PC-3 (cell line): Measurements from ENCODE around the gene KRTAP12-2. TPM values are rescaled to one million over a fixed set of nuclear protein-coding genes. Genes with fewer than 3 reads are reported as not detected.

ENCODE experiments used
- ATAC-seq: fragments of 200-7000 bp; cut with Tn5 transposase; 2 replicates; pipeline ENCODE4 v1.9.1; 2020; ENCODE audit warnings: mild to moderate bottlenecking, moderate library complexity
- BruUV-seq: library from RNA; stranded (reverse); fragments of 400-500 nt; replicated peaks from 2 replicates; lab custom pipeline; 2021; lab: Mats Ljungman, UMichigan
- CTCF ChIA-PET: fragments of 300-600 bp; sonication (Branson Sonifier 250); formaldehyde crosslinking; loops from one replicate; lab custom pipeline; 2022; ENCODE audit warnings: antibody characterized with exemption; lab: Charles Lee
- POLR2A ChIA-PET: fragments of 300-600 bp; sonication (Branson Sonifier 250); formaldehyde crosslinking; loops from one replicate; lab custom pipeline; 2022; ENCODE audit warnings: antibody characterized with exemption; ENCODE audit not compliant: unreplicated experiment; lab: Charles Lee
- DNase-seq: peaks from one replicate; pipeline ENCODE4 v3.0.0-alpha.2; 2015
- H2AFZ ChIP-seq: fragments of 300-600 bp; sonication (generic); 2 replicates; pipeline ENCODE4 v1.6.0; 2016; ENCODE audit warnings: antibody characterized with exemption, low read length
- H3F3A ChIP-seq: fragments of 300-600 bp; sonication (generic); one replicate; pipeline ENCODE4 v1.6.0; 2017; ENCODE audit warnings: antibody characterized with exemption, low read length, control low read depth, mild to moderate bottlenecking; ENCODE audit not compliant: unreplicated experiment
- H3K27ac ChIP-seq: fragments of 300-600 bp; sonication (generic); 2 replicates; pipeline ENCODE4 v1.5.1; 2016; ENCODE audit warnings: mild to moderate bottlenecking, low read length
- H3K27me3 ChIP-seq: fragments of 300-600 bp; sonication (generic); 2 replicates; pipeline ENCODE4 v1.6.1; 2016; ENCODE audit warnings: low read length, mixed read lengths
- H3K36me3 ChIP-seq: fragments of 300-600 bp; sonication (generic); 2 replicates; pipeline ENCODE4 v1.6.1; 2016; ENCODE audit warnings: low read depth, mixed run types, low read length, mixed read lengths
- H3K4me1 ChIP-seq: fragments of 300-600 bp; sonication (generic); 2 replicates; pipeline ENCODE4 v1.5.1; 2016; ENCODE audit warnings: low read length; ENCODE audit not compliant: insufficient read depth
- H3K4me2 ChIP-seq: fragments of 300-600 bp; sonication (generic); 2 replicates; pipeline ENCODE4 v1.6.0; 2016; ENCODE audit warnings: low read length
- H3K4me3 ChIP-seq: fragments of 300-600 bp; sonication (generic); 2 replicates; pipeline ENCODE4 v1.5.1; 2016; ENCODE audit warnings: mild to moderate bottlenecking, low read length, mixed read lengths
- H3K79me2 ChIP-seq: fragments of 300-600 bp; sonication (generic); 2 replicates; pipeline ENCODE4 v1.6.1; 2017; ENCODE audit warnings: low read length, mixed read lengths
- H3K9ac ChIP-seq: fragments of 300-600 bp; sonication (generic); 2 replicates; pipeline ENCODE4 v1.6.0; 2016; ENCODE audit warnings: mild to moderate bottlenecking, low read length
- H3K9me2 ChIP-seq: fragments of 300-600 bp; sonication (generic); replicated peaks from 2 replicates; pipeline ENCODE4 v1.6.1; 2016; ENCODE audit warnings: mixed run types, low read length, mixed read lengths
- H3K9me3 ChIP-seq: fragments of 300-600 bp; sonication (generic); 2 replicates; pipeline ENCODE4 v1.6.1; 2016; ENCODE audit warnings: low read length, mixed read lengths
- H4K20me1 ChIP-seq: fragments of 300-600 bp; sonication (generic); 2 replicates; pipeline ENCODE4 v1.6.1; 2016; ENCODE audit warnings: low read length, mixed read lengths
- CTCF ChIP-seq: fragments of 300-600 bp; sonication (generic); conservative IDR thresholded peaks from 2 replicates; pipeline ENCODE4 v1.5.1; 2017; ENCODE audit warnings: antibody characterized with exemption, low read depth, mild to moderate bottlenecking, low read length
- EZH2 ChIP-seq: fragments of 300-600 bp; sonication (generic); IDR thresholded peaks from one replicate; pipeline ENCODE4 v1.6.1; 2017; ENCODE audit warnings: antibody characterized with exemption, mild to moderate bottlenecking, low read length; ENCODE audit not compliant: unreplicated experiment
- EZH2phosphoT487 ChIP-seq: fragments of 300-600 bp; sonication (generic); IDR thresholded peaks from 2 replicates; pipeline ENCODE4 v1.6.1; 2018; ENCODE audit warnings: mild to moderate bottlenecking, antibody characterized with exemption, low read length, borderline replicate concordance
- intact Hi-C: fragments of 100-400 bp; cut with micrococcal nuclease; formaldehyde crosslinking; loops from 2 replicates; pipeline ENCODE4 v1.9.0; 2023
- total RNA-seq: library from RNA; depleted of rRNA; stranded (reverse); fragments of >200 nt; gene quantifications from 2 replicates; pipeline ENCODE4 v1.2.3, GENCODE V29; 2014

KRTAP12-2 gene
- total RNA-seq, 1 experiment from 2014 or later, result not detected

GRCh38 chr21:44701541-44701940 lies 34.8 kb upstream of the KRTAP12-2 start:
- Histone ChIP-seq H3K9me2 (no peaks in the 10 kb centered on the region), H3F3A (no peaks in the 10 kb centered on the region), H3K79me2 (no peaks in the 10 kb centered on the region), H3K4me1 (no peaks in the 10 kb centered on the region), H3K27ac (no peak overlapping the region), H3K4me2 (no peak overlapping the region), H3K36me3 (no peaks in the 10 kb centered on the region), H4K20me1 (no peaks in the 10 kb centered on the region), H2AFZ (no peak overlapping the region), H3K4me3 (no peak overlapping the region), H3K9me3 (no peaks in the 10 kb centered on the region), H3K27me3 (no peaks in the 10 kb centered on the region), H3K9ac (no peak overlapping the region)
- intact Hi-C loops, result no loop called here
- no TSS peak for BruUV-seq
- CTCF ChIA-PET, result interaction anchor here (1.0 kb wide), 1 partner anchor 41 kb away, joined by 3 read pairs; no protein-coding TSS in a partner anchor
- ATAC-seq, result no peak
- DNase-seq, result no peak
- POLR2A ChIA-PET, result no interaction called here
- TF ChIP-seq EZH2, result no peak
- TF ChIP-seq CTCF, result no peak
- TF ChIP-seq EZH2phosphoT487, result no peak

GRCh38 chr21:44701023-44701400 lies 34.3 kb upstream of the KRTAP12-2 start:
- TF ChIP-seq EZH2 (no peak), EZH2phosphoT487 (no peak), CTCF (no peak)

GRCh38 chr21:44700101-44701022 lies 33.6 kb upstream of the KRTAP12-2 start:
- TF ChIP-seq CTCF (no peak), EZH2phosphoT487 (no peak), EZH2 (no peak)
- Histone ChIP-seq H3K4me3 (no peak overlapping the region), H3K9ac (no peak overlapping the region), H3K79me2 (no peaks in the 10 kb centered on the region), H3K4me1 (no peaks in the 10 kb centered on the region), H3K27me3 (no peaks in the 10 kb centered on the region), H3K36me3 (no peaks in the 10 kb centered on the region), H3K4me2 (no peak overlapping the region), H2AFZ (no peak overlapping the region), H3K27ac (no peak overlapping the region), H3K9me2 (no peaks in the 10 kb centered on the region), H4K20me1 (no peaks in the 10 kb centered on the region), H3F3A (no peaks in the 10 kb centered on the region), H3K9me3 (no peaks in the 10 kb centered on the region)
- ATAC-seq (no peak), DNase-seq (no peak)
- ChIA-PET POLR2A (no interaction called here), CTCF (no interaction called here)
- intact Hi-C loops, result no loop called here
- no TSS peak for BruUV-seq

More at GRCh38 chr21:44701023-44701400, 34.3 kb upstream of the KRTAP12-2 start:
- ATAC-seq (no peak), DNase-seq (no peak)
- Histone ChIP-seq H3K9ac (no peak overlapping the region), H4K20me1 (no peaks in the 10 kb centered on the region), H3K4me1 (no peaks in the 10 kb centered on the region), H3F3A (no peaks in the 10 kb centered on the region), H2AFZ (no peak overlapping the region), H3K9me2 (no peaks in the 10 kb centered on the region), H3K79me2 (no peaks in the 10 kb centered on the region), H3K27ac (no peak overlapping the region), H3K4me3 (no peak overlapping the region), H3K4me2 (no peak overlapping the region), H3K9me3 (no peaks in the 10 kb centered on the region), H3K27me3 (no peaks in the 10 kb centered on the region), H3K36me3 (no peaks in the 10 kb centered on the region)
- ChIA-PET CTCF (interaction anchor here (1.0 kb wide), 1 partner anchor 41 kb away, joined by 3 read pairs; no protein-coding TSS in a partner anchor), POLR2A (no interaction called here)
- intact Hi-C loops, result no loop called here
- no TSS peak for BruUV-seq
